IMR-90 (cell line): ENCODE data around the gene PEX14. TPM values are rescaled to one million over a fixed set of nuclear protein-coding genes. Genes with fewer than 3 reads are reported as not detected.

Source experiments
- ATAC-seq: fragments of 200-7000 bp; cut with Tn5 transposase; 2 replicates; pipeline ENCODE4 v1.9.1; 2020; ENCODE audit warnings: low read depth, mild to moderate bottlenecking, moderate library complexity
- BruUV-seq: library from RNA; stranded (reverse); fragments of 400-500 nt; replicated peaks from 2 replicates; lab custom pipeline; 2021; lab: Mats Ljungman, UMichigan
- CTCF ChIA-PET: fragments of 300-600 bp; formaldehyde crosslinking; extraction: SDS; loops from one replicate; lab custom pipeline; 2021; ENCODE audit warnings: antibody characterized with exemption; lab: Yijun Ruan, JAX
- POLR2A ChIA-PET: fragments of 300-600 bp; sonication (Branson Sonifier 250); formaldehyde crosslinking; loops from one replicate; lab custom pipeline; 2022; ENCODE audit warnings: antibody characterized with exemption; ENCODE audit not compliant: unreplicated experiment; lab: Charles Lee
- DNase-seq: peaks from one replicate; pipeline ENCODE4 v3.0.0; 2013
- H2AFZ ChIP-seq: replicated peaks from 2 replicates; pipeline ENCODE3; 2013; ENCODE audit warnings: low read length, mild to moderate bottlenecking; ENCODE audit not compliant: poor library complexity
- H2AK5ac ChIP-seq: 2 replicates; pipeline ENCODE4 v1.6.1; 2013; ENCODE audit warnings: low read depth, low read length, inconsistent platforms
- H2AK9ac ChIP-seq: replicated peaks from 2 replicates; pipeline ENCODE3; 2013; ENCODE audit warnings: mild to moderate bottlenecking, low read depth, low read length, moderate library complexity; ENCODE audit not compliant: poor library complexity
- H2BK120ac ChIP-seq: 2 replicates; pipeline ENCODE4 v1.6.1; 2013; ENCODE audit warnings: low read depth, low read length, inconsistent platforms
- H2BK15ac ChIP-seq: 3 replicates; pipeline ENCODE4 v1.6.1; 2013; ENCODE audit warnings: low read depth, low read length, inconsistent platforms
- H2BK20ac ChIP-seq: 2 replicates; pipeline ENCODE4 v1.6.1; 2013; ENCODE audit warnings: low read depth, mild to moderate bottlenecking, inconsistent platforms, low read length, moderate library complexity
- H2BK5ac ChIP-seq: 2 replicates; pipeline ENCODE4 v1.6.1; 2013; ENCODE audit warnings: mild to moderate bottlenecking, low read depth, low read length, inconsistent platforms; ENCODE audit not compliant: poor library complexity, severe bottlenecking
- H3K14ac ChIP-seq: replicated peaks from 2 replicates; pipeline ENCODE4 v1.6.1; 2013; ENCODE audit warnings: low read depth, low read length, inconsistent platforms
- H3K18ac ChIP-seq: 2 replicates; pipeline ENCODE4 v1.6.1; 2013; ENCODE audit warnings: low read depth, low read length, control low read depth
- H3K23ac ChIP-seq: 2 replicates; pipeline ENCODE4 v1.6.1; 2013; ENCODE audit warnings: low read depth, low read length, inconsistent platforms
- H3K27ac ChIP-seq: 2 replicates; pipeline ENCODE4 v1.5.1; 2013; ENCODE audit warnings: mild to moderate bottlenecking, control low read depth, low read length; ENCODE audit not compliant: insufficient read depth
- H3K27me3 ChIP-seq: 2 replicates; pipeline ENCODE4 v1.6.1; 2013; ENCODE audit warnings: low read length; ENCODE audit not compliant: control insufficient read depth, insufficient read depth
- H3K36me3 ChIP-seq: 2 replicates; pipeline ENCODE4 v1.6.1; 2013; ENCODE audit warnings: low read length, mixed read lengths; ENCODE audit not compliant: control insufficient read depth, insufficient read depth
- H3K4ac ChIP-seq: 2 replicates; pipeline ENCODE4 v1.6.1; 2013; ENCODE audit warnings: low read depth, low read length, inconsistent platforms
- H3K4me1 ChIP-seq: 2 replicates; pipeline ENCODE4 v1.6.1; 2013; ENCODE audit warnings: low read length, mixed read lengths; ENCODE audit not compliant: control insufficient read depth, insufficient read depth
- H3K4me2 ChIP-seq: 2 replicates; pipeline ENCODE4 v1.6.1; 2013; ENCODE audit warnings: low read depth, mild to moderate bottlenecking, control low read depth, low read length, moderate library complexity
- H3K4me3 ChIP-seq: 2 replicates; pipeline ENCODE4 v1.5.1; 2013; ENCODE audit warnings: low read depth, mild to moderate bottlenecking, control low read depth, low read length, moderate library complexity; ENCODE audit not compliant: insufficient read depth
- H3K56ac ChIP-seq: 2 replicates; pipeline ENCODE4 v1.6.1; 2013; ENCODE audit warnings: low read length, inconsistent platforms; ENCODE audit not compliant: insufficient read depth; ENCODE audit errors: extremely low read depth
- H3K79me1 ChIP-seq, 2 experiments: 2 replicates each; pipeline ENCODE4 v1.6.1; 2013; ENCODE audit warnings: low read length in 2 of 2, inconsistent platforms in 1 of 2, low read depth in 1 of 2
- H3K9ac ChIP-seq: 2 replicates; pipeline ENCODE4 v1.6.1; 2013; ENCODE audit warnings: low read depth, low read length, control low read depth
- H3K9me1 ChIP-seq: 2 replicates; pipeline ENCODE4 v1.6.1; 2013; ENCODE audit warnings: low read length, inconsistent platforms; ENCODE audit not compliant: insufficient read depth
- H3K9me3 ChIP-seq: 2 replicates; pipeline ENCODE4 v1.6.1; 2013; ENCODE audit warnings: low read length; ENCODE audit not compliant: control insufficient read depth, insufficient read depth
- H4K20me1 ChIP-seq: 2 replicates; pipeline ENCODE4 v1.6.1; 2013; ENCODE audit warnings: low read length, inconsistent platforms; ENCODE audit not compliant: insufficient read depth
- H4K5ac ChIP-seq: 2 replicates; pipeline ENCODE4 v1.6.1; 2013; ENCODE audit warnings: mild to moderate bottlenecking, low read depth, low read length, control low read depth
- H4K8ac ChIP-seq, 2 experiments: 2 replicates each; pipeline ENCODE4 v1.6.1; 2013; ENCODE audit warnings: low read depth in 2 of 2, low read length in 2 of 2, control low read depth in 1 of 2, inconsistent platforms in 1 of 2
- H4K91ac ChIP-seq: 2 replicates; pipeline ENCODE4 v1.6.1; 2013; ENCODE audit warnings: low read depth, low read length, inconsistent platforms; ENCODE audit not compliant: insufficient read depth
- CTCF ChIP-seq: conservative IDR thresholded peaks from 2 replicates; pipeline ENCODE4 v1.5.1; 2012; ENCODE audit warnings: mild to moderate bottlenecking, low read depth, low read length, improper control_type of control experiment
- FOS ChIP-seq: fragments of 150-350 bp; IDR thresholded peaks from 2 replicates; pipeline ENCODE4 v1.6.1; 2016; ENCODE audit warnings: low read depth, low read length
- WGBS, 2 experiments: methylation state at CpG; one replicate each; pipeline versions ENCODE4 v1.1.5 to v1.1.7; 2013; ENCODE audit warnings: missing lambda C conversion rate in 2 of 2; ENCODE audit not compliant: insufficient read length in 1 of 2; ENCODE audit errors: extremely low coverage in 2 of 2; 5-methylcytosine and 5-hydroxymethylcytosine counted together
- dilution Hi-C: fragments of 300-500 bp; cut with HindIII; formaldehyde crosslinking; loops from one replicate; pipeline ENCODE4 v1.14.3; 2018; ENCODE audit warnings: low sequenced_read_pairs; ENCODE audit not compliant: unreplicated experiment
- in situ Hi-C: fragments of 300-500 bp; cut with MboI; formaldehyde crosslinking; loops from 3 replicates; pipeline ENCODE4 v1.14.3; 2019; ENCODE audit warnings: low sequenced_read_pairs, inconsistent platforms, mixed read lengths
- intact Hi-C: fragments of 100-400 bp; cut with micrococcal nuclease; formaldehyde crosslinking; loops from 2 replicates; pipeline ENCODE4 v1.10.0; 2022
- polyA plus RNA-seq, 3 experiments: library from polyadenylated mRNA; depleted of rRNA; stranded (reverse); fragments of >200 nt; gene quantifications; 2 replicates each; pipeline ENCODE4 v1.2.3, GENCODE V29; 2012; ENCODE audit warnings: low replicate concordance in 1 of 3
- total RNA-seq: library from RNA; depleted of rRNA; stranded (reverse); fragments of >200 nt; gene quantifications from 2 replicates; pipeline ENCODE4 v1.2.3, GENCODE V29; 2012

Gene PEX14
- total and polyA plus RNA-seq, 2 of the 4 experiments (the other 2 are of a cell fraction) = 9.5 to 22.5 TPM

GRCh38 chr1:10513199-10513598 lies 38.4 kb downstream of the PEX14 start:
- Histone ChIP-seq H3K4ac (peak overlapping the region; percentile 42), H3K18ac (no peak overlapping the region), H2BK120ac (0 out of 2 replicates have a peak overlapping the region, but pooled peaks have one; percentile 15), H2AK9ac (no peak overlapping the region), H2AK5ac (peak overlapping the region; percentile 12; the same call in 1 of the 2 replicates), H3K9ac (no peak overlapping the region), H2BK15ac (peak overlapping the region; percentile 46; the same call in 2 of the 3 replicates), H3K27me3 (no peaks in the 10 kb centered on the region), H4K91ac (no peak overlapping the region), H3K27ac (no peak overlapping the region), H3K79me1 (peaks cover 52 to 88% of the 10 kb centered on the region in 2 experiments), H3K4me2 (no peak overlapping the region), H3K9me3 (no peaks in the 10 kb centered on the region), H3K36me3 (no peaks in the 10 kb centered on the region; the same call in 1 of the 2 replicates), H3K9me1 (peaks cover 21% of the 10 kb centered on the region), H3K23ac (no peak overlapping the region), H2AFZ (no peak overlapping the region), H2BK20ac (peak overlapping the region; percentile 63; the same call in 1 of the 2 replicates), H3K56ac (no peak overlapping the region), H4K5ac (no peak overlapping the region; the same call in 1 of the 2 replicates), H3K4me1 (peaks cover 28% of the 10 kb centered on the region), H3K4me3 (no peak overlapping the region), H4K8ac (no peak overlapping the region), H3K14ac (no peak overlapping the region), H4K20me1 (peaks cover 16% of the 10 kb centered on the region; the same call in 1 of the 2 replicates), H2BK5ac (no peak overlapping the region)
- no CpG with 5 or more reads among the region's 5 CpGs for WGBS, 2 experiments
- POLR2A ChIA-PET = no interaction called here
- CTCF ChIA-PET = interaction anchor here (1.0 kb wide), 1 partner anchor 209 kb away, joined by 3 read pairs; no protein-coding TSS in a partner anchor
- dilution Hi-C loops = no loop called here
- intact Hi-C loops = loop anchor here (5.0 kb wide), 1 partner anchor 284 kb away; the partner anchor contains the start of gene CASZ1
- DNase-seq (no peak), ATAC-seq (no peak)
- no peak for TF ChIP-seq CTCF
- no peak for TF ChIP-seq FOS
- in situ Hi-C loops = loop anchor here (5.0 kb wide), 1 partner anchor 429 kb away; no protein-coding TSS in a partner anchor
- no TSS peak for BruUV-seq
